ENCODE results near the gene TFR2. TPM values are rescaled to one million over a fixed set of nuclear protein-coding genes. Genes with fewer than 3 reads are reported as not detected.

Gene TFR2
- 1 to 10 TPM in 2 of 4 donors, under 1 TPM in 2; 0.70 to 2.4 (median 1.1) TPM for polyA plus RNA-seq (ENCODE audit: insufficient read length in 4 of 4)

DNA sequence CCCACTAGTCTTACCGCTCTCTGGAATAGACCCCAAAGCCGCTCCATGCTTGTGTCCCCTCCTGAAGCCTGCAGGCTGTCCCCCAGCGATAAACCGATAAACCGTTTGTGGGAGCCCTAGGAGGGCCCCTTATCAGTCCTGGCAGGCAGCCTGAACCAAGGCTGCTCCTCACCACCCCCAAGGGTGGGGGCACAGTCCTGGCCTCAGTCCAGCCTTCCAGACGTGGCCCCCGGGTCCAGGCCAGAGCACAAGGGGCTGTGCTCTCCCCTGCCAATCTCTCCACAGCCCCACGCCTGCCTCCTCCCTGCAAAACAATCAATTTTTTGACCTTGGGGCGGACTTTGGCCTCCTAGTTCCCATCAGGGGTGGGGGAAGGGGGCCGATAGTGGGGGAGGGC, at the start of gene TFR2:
Gene TFR2, minus strand, starts transcription at position 90 of the 397 bp plus-strand sequence. Its CDS starts 43 bp downstream, at position 47.
- no peak for DNase-seq (ENCODE audit: low read depth in 4 of 4, low spot score in 2 of 4)

DNA sequence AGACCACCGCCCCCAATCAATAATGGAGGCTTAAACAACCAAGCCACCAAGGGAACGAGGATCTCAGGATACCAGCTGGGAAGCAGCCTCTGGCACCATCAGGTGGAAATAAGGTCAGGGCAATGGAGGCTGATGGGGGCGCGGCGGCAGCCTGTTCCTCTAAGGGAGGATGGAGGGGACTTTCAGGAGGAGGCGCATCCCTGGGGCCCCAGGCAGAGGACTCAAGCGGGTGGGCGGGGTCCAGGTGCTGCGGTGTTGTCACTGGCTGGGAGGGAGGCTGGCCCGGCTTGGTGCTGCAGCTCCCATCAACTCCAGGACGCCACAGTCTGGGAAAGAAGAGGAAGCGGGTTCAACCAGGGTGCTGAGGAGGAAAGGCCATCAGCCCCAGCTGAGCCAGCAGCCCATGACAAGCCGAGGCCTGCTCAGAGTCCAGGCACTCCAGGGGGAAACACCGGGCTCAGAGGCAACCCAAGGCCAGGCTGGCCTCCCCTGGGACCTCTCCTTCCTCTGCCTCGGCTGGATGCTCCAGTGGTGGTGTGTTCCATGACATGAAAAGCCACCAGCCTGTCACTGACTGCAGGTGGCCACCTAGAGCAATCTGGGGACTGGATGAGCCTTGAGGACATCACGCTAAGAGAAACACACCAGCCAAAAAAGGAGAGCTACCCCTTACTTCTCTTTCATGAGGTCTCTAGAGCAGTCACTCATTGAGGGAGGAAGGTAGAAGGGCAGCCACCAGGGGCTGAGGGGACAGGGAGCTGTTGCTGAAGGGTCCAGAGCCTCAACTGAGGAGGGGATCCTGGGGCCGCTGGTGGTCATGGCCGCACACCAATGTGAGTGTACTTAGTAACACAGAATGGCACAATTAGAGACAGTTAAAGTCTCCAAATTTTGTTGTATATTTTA, 48.1 kb upstream of the TFR2 start:
- DNase-seq (ENCODE audit: low read depth in 4 of 4, low spot score in 2 of 4), result no peak

- DNase-seq (ENCODE audit: low read depth in 4 of 4, low spot score in 2 of 4), result no peak
Measured at GRCh38 chr7:100688326-100688860, 47.0 kb upstream of the TFR2 start.

DNA sequence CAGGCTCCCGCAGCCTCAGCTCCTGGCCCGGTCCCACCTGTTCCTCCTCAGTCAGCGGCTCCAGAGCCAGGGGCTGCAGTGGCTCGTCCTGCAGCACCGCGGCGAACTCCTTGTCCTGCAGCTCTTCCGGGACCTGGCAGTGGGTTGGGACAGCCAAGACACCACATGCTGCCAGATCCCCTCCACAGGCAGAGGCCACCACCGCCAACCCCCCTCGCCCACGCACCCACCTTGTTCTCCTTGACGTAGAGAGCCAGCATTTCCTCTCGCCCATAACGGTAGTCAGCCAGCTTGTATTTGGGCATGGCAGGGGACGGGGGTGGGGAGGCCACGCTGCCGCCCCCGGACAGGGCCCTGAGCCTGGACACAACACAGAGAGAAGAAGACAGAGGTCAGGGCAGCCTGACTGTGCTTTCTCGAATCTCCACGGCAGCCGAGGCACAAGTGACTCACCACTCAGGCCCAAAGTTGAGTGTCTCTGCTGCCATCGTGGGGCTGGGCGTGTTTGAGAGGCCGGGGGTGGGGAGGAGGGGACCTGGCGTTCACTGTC, 46.5 kb upstream of the TFR2 start:
- no peak for DNase-seq (ENCODE audit: low read depth in 4 of 4, low spot score in 2 of 4)

DNA sequence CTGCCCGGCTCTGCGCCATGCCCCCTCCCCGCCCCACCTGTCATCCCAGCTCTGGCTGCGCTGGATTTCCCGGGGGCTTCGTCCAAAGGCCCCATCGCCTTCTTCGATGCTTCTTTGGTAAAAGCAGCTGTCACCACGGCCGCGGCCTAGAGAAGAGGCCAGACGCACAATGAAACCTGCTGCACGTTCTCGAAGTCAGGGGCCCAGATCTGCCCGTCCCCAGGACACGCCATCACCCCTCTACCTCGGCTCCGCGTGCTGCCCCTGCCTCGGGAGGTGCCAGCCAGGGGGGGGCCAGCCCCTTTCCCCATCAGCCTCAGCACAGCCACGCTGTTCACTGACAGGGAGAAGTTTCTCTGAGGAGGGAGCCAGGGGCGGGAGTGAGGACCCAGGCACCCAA, 45.9 kb upstream of the TFR2 start:
- DNase-seq (ENCODE audit: low read depth in 4 of 4, low spot score in 2 of 4), result no peak

DNA sequence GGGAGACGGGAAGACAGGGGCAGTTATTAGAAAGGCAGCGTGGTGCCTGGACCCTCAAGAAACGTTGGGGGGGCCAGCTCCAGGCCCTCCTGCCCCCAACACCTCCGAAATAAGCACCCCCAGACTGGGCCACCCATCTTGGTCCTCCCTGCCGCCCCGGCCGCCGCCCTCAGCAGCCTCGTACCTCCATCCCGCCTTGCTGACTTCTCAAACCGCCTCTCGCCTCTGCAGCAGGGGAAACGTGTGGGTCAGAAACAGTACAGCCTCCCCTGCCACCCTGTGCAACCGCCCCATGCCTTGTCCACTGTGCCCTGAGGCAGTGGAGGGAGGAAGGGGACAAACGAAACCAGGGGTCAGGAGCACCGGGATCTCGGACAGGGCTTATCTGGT, 45.5 kb upstream of the TFR2 start:
- no peak for DNase-seq (ENCODE audit: low read depth in 4 of 4, low spot score in 2 of 4)

GRCh38 chr7:100686201-100686821, 45.0 kb upstream of the TFR2 start:
- no peak for DNase-seq (ENCODE audit: low read depth in 4 of 4, low spot score in 2 of 4)

- no peak for DNase-seq (ENCODE audit: low read depth in 4 of 4, low spot score in 2 of 4)
Measured at GRCh38 chr7:100685631-100686145, 44.3 kb upstream of the TFR2 start.

GRCh38 chr7:100685049-100685605, 43.8 kb upstream of the TFR2 start:
- no peak for DNase-seq (ENCODE audit: low read depth in 4 of 4, low spot score in 2 of 4)

- DNase-seq (ENCODE audit: low read depth in 4 of 4, low spot score in 2 of 4), result no peak
Measured at GRCh38 chr7:100684534-100685042, 43.2 kb upstream of the TFR2 start.

GRCh38 chr7:100683659-100684533, 42.5 kb upstream of the TFR2 start:
- no peak for DNase-seq (ENCODE audit: low read depth in 4 of 4, low spot score in 2 of 4)

- DNase-seq (ENCODE audit: low read depth in 4 of 4, low spot score in 2 of 4), result no peak
Measured at GRCh38 chr7:100682991-100683658, 41.8 kb upstream of the TFR2 start.

GRCh38 chr7:100682228-100682741, 40.9 kb upstream of the TFR2 start:
- DNase-seq (ENCODE audit: low read depth in 4 of 4, low spot score in 2 of 4), result no peak

GRCh38 chr7:100681491-100682227, 40.3 kb upstream of the TFR2 start:
- DNase-seq (ENCODE audit: low read depth in 4 of 4, low spot score in 2 of 4), result no peak

GRCh38 chr7:100680576-100681271, 39.4 kb upstream of the TFR2 start:
- no peak for DNase-seq (ENCODE audit: low read depth in 4 of 4, low spot score in 2 of 4)

DNA sequence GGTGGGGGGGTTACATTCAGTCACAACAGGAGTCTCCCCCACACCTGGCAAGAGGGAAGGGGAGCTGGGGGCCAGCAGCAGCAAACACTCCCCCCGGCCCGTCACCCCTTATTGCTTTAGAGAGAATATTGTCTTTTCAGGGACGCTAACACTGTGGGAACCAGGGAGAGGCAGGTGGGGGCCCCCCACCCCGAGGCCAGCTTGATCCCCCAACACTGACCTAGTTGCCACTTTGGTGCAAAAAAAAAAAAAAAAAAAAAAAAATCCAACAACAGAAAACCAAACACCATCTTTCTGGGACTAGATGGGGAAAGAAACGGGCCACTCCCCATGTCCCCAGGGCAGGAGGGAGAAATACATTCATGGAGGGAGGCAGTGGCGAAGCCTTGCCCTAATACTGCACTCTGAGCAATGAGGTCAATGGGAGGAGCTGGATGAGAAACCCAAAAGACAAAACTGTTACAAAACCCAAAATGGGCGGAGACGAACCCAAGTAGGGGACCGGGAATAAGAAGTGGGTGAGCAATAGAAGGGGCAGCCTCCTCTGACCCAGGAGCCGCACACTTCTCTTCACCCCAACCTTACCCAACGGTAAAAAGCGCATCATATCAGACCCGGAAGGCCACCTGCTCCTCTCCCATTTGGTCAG, 38.7 kb upstream of the TFR2 start:
- DNase-seq (ENCODE audit: low read depth in 4 of 4, low spot score in 2 of 4), result no peak

Measured in left renal cortex interstitium (tissue), 4 donors.